K562 (cell line): ENCODE results near the gene SYNGR3. TPM values are rescaled to one million over a fixed set of nuclear protein-coding genes. Genes with fewer than 3 reads are reported as not detected.

Experiments
- CCNT2 ChIP-seq: IDR thresholded peaks from 2 replicates; pipeline ENCODE4 v1.6.1; 2011; ENCODE audit warnings: borderline replicate concordance, low read depth, mild to moderate bottlenecking, moderate library complexity, mixed read lengths, low read length; ENCODE audit not compliant: insufficient read length; ENCODE audit errors: extremely low read depth
- CHCHD3 ChIP-seq: fragments of 250-450 bp; sonication (Bioruptor Pico); IDR thresholded peaks from 2 replicates; pipeline ENCODE4 v2.1.2; 2022; ENCODE audit warnings: mild to moderate bottlenecking
- KDM5B ChIP-seq: fragments of 200-600 bp; sonication (generic); IDR thresholded peaks from 2 replicates; pipeline ENCODE4 v1.6.1; 2012; ENCODE audit warnings: low read depth, mild to moderate bottlenecking, moderate library complexity, low read length, control low read depth, inconsistent platforms; ENCODE audit not compliant: insufficient replicate concordance
- NEUROD1 ChIP-seq: fragments of 150-350 bp; IDR thresholded peaks from 2 replicates; pipeline ENCODE4 v1.6.1; 2014; ENCODE audit warnings: borderline replicate concordance, low read length, low read depth; ENCODE audit not compliant: partially characterized antibody
- POU5F1 ChIP-seq: fragments of 150-350 bp; IDR thresholded peaks from 2 replicates; pipeline ENCODE4 v1.6.1; 2014; ENCODE audit warnings: borderline replicate concordance, low read length, low read depth, mild to moderate bottlenecking; ENCODE audit not compliant: partially characterized antibody
- TEAD4 ChIP-seq, 2 experiments: sonication (generic) in 1 of 2; formaldehyde crosslinking in 1 of 2; IDR thresholded peaks; 2 replicates each; pipeline versions ENCODE4 v1.6.1 to v1.8.0; 2012 to 2022; ENCODE audit warnings: borderline replicate concordance in 1 of 2, inconsistent platforms in 1 of 2, low read length in 1 of 2, mild to moderate bottlenecking in 1 of 2, missing genetic modification reagents in 1 of 2
- ZEB2 ChIP-seq: fragments of 450-650 bp; IDR thresholded peaks from 2 replicates; pipeline ENCODE4 v1.6.1; 2016
- ZFX ChIP-seq: sonication (generic); formaldehyde crosslinking; IDR thresholded peaks from 2 replicates; pipeline ENCODE4 v1.8.0; 2022; ENCODE audit warnings: mild to moderate bottlenecking, missing genetic modification reagents, moderate library complexity
- ZNF224 ChIP-seq: sonication (generic); formaldehyde crosslinking; IDR thresholded peaks from 2 replicates; pipeline ENCODE4 v1.8.0; 2022; ENCODE audit warnings: mild to moderate bottlenecking, missing genetic modification reagents
- polyA plus RNA-seq, 8 experiments: library from polyadenylated mRNA; depleted of rRNA in 4 of 8; stranded (reverse) in 5 of 8; unstranded in 3 of 8; fragments of >200 nt; fragmentation: Nextera tagmentation in 2 of 8; fragmentation: Illumina TruSeq in 1 of 8; extraction: Ambion mirVana in 2 of 8; extraction: Trizol in 1 of 8; gene quantifications; 2 replicates each; pipeline versions ENCODE4 v1.2.1 to v1.2.3, GENCODE V29; 2011 to 2014; ENCODE audit warnings: inconsistent platforms in 1 of 8, missing spikeins in 1 of 8
- total RNA-seq, 7 experiments: library from RNA; depleted of rRNA in 6 of 7; stranded (reverse); fragments of >200 nt in 6 of 7; fragmentation: Illumina TruSeq in 2 of 7; extraction: Trizol in 2 of 7; gene quantifications; 2 replicates each; pipeline versions ENCODE4 v1.2.1 to v1.2.3, GENCODE V29; 2011 to 2021; ENCODE audit warnings: low replicate concordance in 1 of 7
- TF ChIP-seq, protein P1 (sequence below): sonication (generic); formaldehyde crosslinking; IDR thresholded peaks from 2 replicates; pipeline ENCODE4 v1.8.1; 2023; ENCODE audit warnings: missing genetic modification reagents, mild to moderate bottlenecking, borderline replicate concordance
- TF ChIP-seq, protein P2 (sequence below): fragments of 250-450 bp; sonication (Bioruptor Pico); IDR thresholded peaks from 2 replicates; pipeline ENCODE4 v1.8.0; 2022; ENCODE audit warnings: inconsistent platforms
- TF ChIP-seq, protein P3 (sequence below): fragments of 450-650 bp; IDR thresholded peaks from 2 replicates; pipeline ENCODE4 v1.6.1; 2017; ENCODE audit warnings: antibody characterized with exemption, mild to moderate bottlenecking
- TF ChIP-seq, protein P4 (sequence below): fragments of 450-650 bp; IDR thresholded peaks from 2 replicates; pipeline ENCODE4 v1.6.1; 2018; ENCODE audit warnings: mild to moderate bottlenecking, low read depth; ENCODE audit not compliant: partially characterized antibody

SYNGR3 gene
- total and polyA plus RNA-seq, 9 of the 15 experiments (the other 6 are each of a cell fraction or from before 2014, with no cell fraction given) = 3.7 to 69.2 (median 36.3) TPM

DNA sequence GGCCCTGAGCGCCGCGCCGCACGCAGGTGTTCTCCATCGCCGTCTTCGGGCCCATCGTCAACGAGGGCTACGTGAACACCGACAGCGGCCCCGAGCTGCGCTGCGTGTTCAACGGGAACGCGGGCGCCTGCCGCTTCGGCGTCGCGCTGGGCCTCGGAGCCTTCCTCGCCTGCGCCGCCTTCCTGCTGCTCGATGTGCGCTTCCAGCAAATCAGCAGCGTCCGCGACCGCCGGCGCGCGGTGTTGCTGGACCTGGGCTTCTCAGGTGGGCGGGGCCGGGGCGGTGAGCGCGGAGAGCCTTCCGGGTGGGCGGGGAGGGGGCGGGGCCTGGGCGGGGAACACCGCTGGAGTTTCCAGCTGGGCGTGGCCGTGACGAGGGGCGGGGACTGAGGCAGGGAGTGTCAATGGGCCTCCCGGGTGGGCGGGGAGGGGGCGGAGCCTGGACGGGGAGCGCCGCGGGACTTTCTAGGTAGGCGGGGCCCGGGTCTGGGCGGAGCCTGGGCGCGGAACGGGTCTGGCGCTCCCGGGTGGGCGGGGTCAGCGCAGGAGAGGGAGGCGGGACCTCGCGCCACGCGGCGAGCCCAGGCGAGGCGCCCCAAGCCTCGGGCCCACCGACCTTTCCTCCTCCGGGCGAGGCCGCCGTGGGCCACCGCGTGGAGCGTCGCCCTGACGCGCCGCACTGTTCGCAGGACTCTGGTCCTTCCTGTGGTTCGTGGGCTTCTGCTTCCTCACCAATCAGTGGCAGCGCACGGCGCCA, 2.4 kb downstream of the SYNGR3 start (continued):
- TF ChIP-seq, protein P1, sequence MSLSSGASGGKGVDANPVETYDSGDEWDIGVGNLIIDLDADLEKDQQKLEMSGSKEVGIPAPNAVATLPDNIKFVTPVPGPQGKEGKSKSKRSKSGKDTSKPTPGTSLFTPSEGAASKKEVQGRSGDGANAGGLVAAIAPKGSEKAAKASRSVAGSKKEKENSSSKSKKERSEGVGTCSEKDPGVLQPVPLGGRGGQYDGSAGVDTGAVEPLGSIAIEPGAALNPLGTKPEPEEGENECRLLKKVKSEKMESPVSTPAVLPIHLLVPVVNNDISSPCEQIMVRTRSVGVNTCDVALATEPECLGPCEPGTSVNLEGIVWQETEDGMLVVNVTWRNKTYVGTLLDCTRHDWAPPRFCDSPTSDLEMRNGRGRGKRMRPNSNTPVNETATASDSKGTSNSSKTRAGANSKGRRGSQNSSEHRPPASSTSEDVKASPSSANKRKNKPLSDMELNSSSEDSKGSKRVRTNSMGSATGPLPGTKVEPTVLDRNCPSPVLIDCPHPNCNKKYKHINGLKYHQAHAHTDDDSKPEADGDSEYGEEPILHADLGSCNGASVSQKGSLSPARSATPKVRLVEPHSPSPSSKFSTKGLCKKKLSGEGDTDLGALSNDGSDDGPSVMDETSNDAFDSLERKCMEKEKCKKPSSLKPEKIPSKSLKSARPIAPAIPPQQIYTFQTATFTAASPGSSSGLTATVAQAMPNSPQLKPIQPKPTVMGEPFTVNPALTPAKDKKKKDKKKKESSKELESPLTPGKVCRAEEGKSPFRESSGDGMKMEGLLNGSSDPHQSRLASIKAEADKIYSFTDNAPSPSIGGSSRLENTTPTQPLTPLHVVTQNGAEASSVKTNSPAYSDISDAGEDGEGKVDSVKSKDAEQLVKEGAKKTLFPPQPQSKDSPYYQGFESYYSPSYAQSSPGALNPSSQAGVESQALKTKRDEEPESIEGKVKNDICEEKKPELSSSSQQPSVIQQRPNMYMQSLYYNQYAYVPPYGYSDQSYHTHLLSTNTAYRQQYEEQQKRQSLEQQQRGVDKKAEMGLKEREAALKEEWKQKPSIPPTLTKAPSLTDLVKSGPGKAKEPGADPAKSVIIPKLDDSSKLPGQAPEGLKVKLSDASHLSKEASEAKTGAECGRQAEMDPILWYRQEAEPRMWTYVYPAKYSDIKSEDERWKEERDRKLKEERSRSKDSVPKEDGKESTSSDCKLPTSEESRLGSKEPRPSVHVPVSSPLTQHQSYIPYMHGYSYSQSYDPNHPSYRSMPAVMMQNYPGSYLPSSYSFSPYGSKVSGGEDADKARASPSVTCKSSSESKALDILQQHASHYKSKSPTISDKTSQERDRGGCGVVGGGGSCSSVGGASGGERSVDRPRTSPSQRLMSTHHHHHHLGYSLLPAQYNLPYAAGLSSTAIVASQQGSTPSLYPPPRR = no peak
- no peak for TF ChIP-seq ZEB2
- no peak for TF ChIP-seq TEAD4 (IDR thresholded peaks at IDR 0.05; ENCODE audit: low read length)
- TF ChIP-seq TEAD4 (CRISPR knock-in tag; IDR thresholded peaks at IDR 0.05; ENCODE audit: borderline replicate concordance) = no peak
- TF ChIP-seq ZNF224 (CRISPR knock-in tag) = peak; percentile 76; the same call in 1 of the 2 replicates
- peak; percentile 91 for TF ChIP-seq ZFX (CRISPR knock-in tag)
- no peak for TF ChIP-seq POU5F1
- TF ChIP-seq NEUROD1 = peak; percentile 1
- TF ChIP-seq CHCHD3 (CRISPR knock-in tag) = no peak
- TF ChIP-seq, protein P2, sequence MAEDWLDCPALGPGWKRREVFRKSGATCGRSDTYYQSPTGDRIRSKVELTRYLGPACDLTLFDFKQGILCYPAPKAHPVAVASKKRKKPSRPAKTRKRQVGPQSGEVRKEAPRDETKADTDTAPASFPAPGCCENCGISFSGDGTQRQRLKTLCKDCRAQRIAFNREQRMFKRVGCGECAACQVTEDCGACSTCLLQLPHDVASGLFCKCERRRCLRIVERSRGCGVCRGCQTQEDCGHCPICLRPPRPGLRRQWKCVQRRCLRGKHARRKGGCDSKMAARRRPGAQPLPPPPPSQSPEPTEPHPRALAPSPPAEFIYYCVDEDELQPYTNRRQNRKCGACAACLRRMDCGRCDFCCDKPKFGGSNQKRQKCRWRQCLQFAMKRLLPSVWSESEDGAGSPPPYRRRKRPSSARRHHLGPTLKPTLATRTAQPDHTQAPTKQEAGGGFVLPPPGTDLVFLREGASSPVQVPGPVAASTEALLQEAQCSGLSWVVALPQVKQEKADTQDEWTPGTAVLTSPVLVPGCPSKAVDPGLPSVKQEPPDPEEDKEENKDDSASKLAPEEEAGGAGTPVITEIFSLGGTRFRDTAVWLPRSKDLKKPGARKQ (CRISPR knock-in tag) = peak; percentile 97
- TF ChIP-seq KDM5B = peak; percentile 71
- TF ChIP-seq, protein P3, sequence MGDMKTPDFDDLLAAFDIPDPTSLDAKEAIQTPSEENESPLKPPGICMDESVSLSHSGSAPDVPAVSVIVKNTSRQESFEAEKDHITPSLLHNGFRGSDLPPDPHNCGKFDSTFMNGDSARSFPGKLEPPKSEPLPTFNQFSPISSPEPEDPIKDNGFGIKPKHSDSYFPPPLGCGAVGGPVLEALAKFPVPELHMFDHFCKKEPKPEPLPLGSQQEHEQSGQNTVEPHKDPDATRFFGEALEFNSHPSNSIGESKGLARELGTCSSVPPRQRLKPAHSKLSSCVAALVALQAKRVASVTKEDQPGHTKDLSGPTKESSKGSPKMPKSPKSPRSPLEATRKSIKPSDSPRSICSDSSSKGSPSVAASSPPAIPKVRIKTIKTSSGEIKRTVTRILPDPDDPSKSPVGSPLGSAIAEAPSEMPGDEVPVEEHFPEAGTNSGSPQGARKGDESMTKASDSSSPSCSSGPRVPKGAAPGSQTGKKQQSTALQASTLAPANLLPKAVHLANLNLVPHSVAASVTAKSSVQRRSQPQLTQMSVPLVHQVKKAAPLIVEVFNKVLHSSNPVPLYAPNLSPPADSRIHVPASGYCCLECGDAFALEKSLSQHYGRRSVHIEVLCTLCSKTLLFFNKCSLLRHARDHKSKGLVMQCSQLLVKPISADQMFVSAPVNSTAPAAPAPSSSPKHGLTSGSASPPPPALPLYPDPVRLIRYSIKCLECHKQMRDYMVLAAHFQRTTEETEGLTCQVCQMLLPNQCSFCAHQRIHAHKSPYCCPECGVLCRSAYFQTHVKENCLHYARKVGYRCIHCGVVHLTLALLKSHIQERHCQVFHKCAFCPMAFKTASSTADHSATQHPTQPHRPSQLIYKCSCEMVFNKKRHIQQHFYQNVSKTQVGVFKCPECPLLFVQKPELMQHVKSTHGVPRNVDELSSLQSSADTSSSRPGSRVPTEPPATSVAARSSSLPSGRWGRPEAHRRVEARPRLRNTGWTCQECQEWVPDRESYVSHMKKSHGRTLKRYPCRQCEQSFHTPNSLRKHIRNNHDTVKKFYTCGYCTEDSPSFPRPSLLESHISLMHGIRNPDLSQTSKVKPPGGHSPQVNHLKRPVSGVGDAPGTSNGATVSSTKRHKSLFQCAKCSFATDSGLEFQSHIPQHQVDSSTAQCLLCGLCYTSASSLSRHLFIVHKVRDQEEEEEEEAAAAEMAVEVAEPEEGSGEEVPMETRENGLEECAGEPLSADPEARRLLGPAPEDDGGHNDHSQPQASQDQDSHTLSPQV = peak; percentile 87
- TF ChIP-seq, protein P4, sequence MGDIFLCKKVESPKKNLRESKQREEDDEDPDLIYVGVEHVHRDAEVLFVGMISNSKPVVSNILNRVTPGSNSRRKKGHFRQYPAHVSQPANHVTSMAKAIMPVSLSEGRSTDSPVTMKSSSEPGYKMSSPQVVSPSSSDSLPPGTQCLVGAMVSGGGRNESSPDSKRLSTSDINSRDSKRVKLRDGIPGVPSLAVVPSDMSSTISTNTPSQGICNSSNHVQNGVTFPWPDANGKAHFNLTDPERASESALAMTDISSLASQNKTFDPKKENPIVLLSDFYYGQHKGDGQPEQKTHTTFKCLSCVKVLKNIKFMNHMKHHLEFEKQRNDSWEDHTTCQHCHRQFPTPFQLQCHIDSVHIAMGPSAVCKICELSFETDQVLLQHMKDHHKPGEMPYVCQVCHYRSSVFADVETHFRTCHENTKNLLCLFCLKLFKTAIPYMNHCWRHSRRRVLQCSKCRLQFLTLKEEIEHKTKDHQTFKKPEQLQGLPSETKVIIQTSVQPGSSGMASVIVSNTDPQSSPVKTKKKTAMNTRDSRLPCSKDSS = no peak
- TF ChIP-seq CCNT2 = peak; percentile 66
